Stimulated activated CD4-positive, alpha-beta T cell treated with anti-CD3 and anti-CD28 coated beads, Interleukin-12 subunit alpha, Interleukin-12 subunit beta, amount 100 ng/mL, for 24 hours (primary cell): Measurements from ENCODE around the gene ADA.
A peak's percentile ranks its signal among the peaks of the same experiment; 100 is the strongest.
"Not testable (repeated sequence)": the region's sequence is repeated elsewhere in the genome, so short reads cannot be mapped to it uniquely, and the experiment has no call there.

Experiments
- DNase-seq, 2 experiments: peaks; one replicate each; pipeline ENCODE4 v3.0.0-alpha.2; 2020; ENCODE audit warnings: low read depth in 2 of 2

The ADA gene

DNA sequence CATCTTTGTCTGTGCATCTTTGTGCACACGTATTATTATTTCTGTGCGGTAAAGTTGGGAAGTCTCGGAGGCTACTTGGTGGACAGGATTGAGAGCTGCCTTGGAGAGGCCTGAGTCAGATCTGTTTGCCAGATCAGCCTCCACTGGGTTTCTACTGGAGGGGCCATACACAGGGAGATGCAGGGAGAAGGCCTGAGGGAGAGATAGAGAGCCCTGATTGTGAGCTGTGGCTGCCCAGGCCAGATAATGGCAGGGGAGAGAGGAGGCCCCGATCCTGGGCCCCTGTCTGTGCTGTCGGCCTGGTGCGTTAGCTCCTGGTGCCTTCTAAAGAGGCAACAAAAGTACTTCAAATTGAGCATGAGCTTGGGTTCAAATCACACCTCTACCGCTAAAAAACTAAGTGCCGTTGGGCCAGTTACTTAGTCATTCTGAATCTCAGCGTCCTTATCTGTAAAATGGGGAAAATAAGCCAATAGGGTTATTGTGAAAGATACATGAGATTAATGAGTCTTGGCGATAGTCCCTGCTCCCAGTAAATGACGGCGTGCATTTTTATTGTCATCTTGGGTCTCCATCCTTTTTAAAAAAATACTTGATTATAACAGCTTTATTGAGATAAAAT lies 27.6 kb upstream of the ADA start:
- DNase-seq, result no peak

GRCh38 chr20:44678242-44678641 lies 26.7 kb upstream of the ADA start:
- DNase-seq, result no peak

DNA sequence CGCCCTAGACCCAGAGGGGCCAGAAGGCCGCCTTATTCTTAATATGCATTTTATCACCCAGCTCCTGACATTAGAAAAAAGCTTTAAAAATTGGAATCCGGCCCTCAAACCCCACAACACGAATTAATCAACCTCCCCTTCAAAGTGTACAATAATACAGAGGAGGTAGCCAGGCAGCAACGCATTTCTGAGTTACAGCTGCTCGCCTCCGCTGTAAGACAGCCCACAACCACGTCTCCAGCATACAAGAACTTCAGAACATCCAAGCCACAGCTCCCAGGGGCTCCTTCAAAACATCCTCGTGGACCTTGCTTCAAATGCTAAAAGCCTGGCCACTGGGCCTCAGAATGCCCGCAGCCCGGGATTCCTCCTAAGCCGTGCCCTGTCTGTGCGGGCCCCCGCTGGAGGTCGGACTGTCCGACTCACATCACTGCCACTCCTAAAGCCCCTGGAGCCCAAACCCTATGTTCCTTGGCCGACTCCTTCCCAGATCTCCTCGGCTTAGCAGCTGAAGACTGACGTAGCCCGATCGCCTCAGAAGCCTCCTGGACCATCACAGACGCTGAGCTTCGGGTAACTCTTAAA lies 20.9 kb upstream of the ADA start:
- DNase-seq, result not testable (repeated sequence)

DNA sequence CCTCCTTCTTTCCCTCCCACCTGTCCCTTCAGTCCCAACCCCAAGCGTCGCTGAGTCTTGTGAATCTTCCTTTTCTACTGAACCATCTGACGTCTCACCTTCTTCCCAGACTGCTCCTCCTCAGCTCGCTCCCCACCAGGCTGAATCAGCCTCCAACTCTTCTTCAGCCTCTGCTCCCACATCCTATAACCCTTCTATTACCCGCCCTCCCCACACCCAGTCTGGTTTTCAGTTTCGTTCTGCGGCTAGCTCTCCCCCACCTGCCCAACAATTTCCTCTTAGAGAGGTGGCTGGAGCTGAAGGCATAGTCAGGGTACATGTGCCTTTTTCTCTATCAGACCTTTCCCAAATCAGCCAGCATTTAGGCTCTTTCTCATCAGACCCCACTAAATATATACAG lies 20.0 kb upstream of the ADA start:
- DNase-seq, result peak in 1 of 2 experiments; percentile 64

- not testable (repeated sequence) for DNase-seq
These were observed 19.4 kb upstream of the ADA start for GRCh38 chr20:44670851-44671250.

DNA sequence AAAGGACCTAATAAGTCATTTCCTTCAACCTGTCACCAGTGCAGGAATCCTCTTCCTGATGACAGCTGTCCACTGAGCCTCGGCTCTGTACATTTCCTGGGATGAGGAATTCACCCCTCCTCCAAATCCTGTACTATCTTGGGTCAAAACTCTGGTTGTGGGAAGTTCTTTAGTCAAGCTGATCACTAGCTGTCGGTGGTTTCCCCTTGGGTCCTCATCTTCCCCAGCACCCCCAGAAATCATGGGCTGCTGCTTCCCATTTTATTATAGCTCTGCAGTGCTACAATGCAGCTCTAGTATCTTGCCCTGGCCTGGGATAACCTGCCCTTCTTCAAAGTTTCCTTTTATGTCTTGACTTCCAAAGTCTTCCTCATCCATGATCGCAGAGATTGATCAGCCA lies 14.6 kb upstream of the ADA start:
- DNase-seq, result no peak

DNA sequence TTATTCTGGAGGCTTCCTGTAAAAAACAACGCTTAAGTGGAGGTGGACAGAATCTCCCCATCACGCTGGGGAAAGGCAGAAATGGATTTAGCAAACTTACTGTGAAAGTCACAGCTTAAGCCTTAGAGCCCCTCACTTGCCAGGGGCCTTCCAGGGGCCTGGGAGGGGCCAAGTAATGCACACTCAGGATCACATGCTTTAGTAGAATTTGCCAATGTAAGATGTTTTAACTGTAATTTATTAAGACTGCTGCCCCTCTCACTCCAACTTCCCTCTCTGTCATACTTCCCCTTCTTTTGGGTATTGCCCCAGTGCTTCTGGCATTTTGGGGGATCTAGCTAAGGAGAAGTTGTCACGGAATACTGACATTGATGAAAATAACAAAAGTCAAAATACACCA lies 12.6 kb upstream of the ADA start:
- no peak for DNase-seq

DNA sequence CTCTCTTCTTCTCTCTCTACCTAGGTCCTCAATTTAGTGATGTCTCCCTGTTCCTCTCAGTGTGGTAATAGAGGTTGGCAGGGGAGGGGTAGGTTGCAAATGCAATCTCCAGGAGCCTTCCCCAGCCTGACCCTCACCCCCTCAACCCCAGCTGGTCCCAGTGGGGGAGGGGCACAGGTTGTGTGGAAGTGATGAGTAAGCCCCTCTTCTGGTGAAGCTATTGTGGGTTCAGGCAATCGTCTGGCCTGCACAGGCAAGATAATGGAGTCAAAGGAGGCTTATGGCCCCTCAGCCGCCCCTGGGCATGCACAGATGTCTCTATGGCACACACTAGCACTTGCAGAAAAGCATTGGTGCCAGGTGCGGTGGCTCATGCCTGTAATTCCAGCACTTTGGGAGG lies 10.8 kb upstream of the ADA start:
- no peak for DNase-seq

- no peak for DNase-seq
These were observed 9.1 kb upstream of the ADA start for GRCh38 chr20:44660581-44660980.

DNA sequence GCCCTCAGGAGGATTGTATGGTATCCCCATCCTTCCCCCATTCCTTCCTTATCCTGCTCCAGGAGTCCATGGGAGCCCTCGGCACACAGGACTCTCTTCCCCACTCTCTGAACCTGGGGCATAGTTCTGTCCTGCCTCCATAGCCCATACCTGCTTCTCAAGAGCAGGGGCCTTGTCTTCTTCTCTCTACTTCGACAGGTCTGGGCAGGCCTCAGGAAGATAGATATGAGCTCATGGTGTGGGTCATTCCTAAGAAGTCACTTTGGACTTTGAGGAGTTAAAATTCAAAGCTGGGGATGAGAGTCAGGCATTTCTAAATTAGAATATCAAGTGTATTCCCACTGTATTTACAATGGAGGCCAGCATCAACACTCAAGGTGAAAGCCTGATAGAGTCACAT lies 8.4 kb upstream of the ADA start:
- DNase-seq, result no peak

DNA sequence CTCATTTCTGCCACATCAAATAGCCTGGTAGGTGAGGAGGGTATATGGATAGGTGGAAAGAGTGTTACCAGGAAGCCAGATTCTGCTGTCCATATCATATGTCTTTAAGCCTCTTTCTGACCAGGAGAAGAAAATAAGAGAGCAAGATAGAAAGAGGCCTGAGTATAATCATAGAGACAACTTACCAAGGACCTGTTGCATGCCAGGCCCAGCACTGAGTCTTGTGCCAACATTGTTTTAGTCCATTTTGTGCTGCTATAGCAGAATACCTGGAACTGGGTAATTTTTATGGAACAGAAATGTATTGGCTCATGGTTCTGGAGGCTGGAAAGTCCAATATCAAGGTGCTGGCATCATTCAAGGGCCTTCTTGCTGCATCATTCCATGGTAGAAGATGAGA lies 7.3 kb upstream of the ADA start:
- no peak for DNase-seq

DNA sequence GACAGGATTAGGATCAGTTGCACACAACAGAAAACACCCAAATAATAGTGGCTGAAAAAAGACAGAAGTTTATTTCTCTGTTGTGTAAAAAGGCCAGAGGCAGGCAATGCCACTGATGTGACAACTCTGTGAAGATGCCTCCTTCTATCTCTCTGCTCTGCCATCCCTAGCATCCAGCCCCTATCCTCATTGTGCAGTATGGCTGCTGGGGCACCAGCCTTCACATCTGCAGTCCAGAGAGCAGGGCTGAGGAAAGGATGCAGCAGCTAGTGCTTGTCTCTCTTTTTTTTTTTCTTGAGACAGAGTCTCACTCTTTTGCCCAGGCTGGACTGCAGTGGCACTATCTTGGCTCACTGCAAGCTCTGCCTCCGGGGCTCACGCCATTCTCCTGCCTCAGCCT lies 6.4 kb upstream of the ADA start:
- no peak for DNase-seq

DNA sequence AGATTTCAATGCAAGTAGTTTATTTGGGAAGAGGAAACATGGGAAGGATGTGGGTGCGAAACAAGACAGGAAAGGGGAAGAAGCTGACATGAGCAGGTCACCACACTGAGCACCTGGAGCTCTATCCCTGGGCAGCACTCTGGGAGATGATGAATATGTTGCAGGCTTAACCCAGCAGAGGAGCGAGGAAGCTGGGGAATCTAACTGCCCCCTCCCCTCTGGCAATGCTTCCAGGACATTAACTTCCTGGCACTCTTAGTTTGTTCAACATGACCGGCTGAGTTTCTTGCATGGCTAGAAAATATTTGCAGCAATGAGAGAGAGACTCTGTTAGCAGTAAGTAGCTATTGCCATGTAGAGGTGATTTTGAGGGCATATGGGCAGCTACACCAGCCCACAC lies 4.9 kb upstream of the ADA start:
- no peak for DNase-seq

DNA sequence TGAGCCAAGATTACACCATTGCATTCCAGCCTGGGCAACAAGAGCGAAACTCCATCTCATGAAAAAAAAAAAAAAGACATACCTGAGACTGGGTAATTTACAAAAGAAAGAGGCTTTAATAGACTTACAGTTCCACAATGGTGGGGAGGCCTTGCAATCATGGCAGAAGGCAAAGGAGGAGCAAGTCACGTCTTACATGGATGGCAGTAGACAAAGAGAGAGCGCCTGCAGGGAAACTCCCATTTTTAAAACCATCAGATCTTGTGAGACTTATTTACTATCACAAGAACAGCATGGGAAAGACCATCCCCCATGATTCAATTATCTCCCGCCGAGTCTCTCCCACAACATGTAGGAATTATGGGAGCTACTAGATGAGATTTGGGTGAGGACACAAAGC lies 2.7 kb upstream of the ADA start:
- not testable (repeated sequence) for DNase-seq

- DNase-seq, result no peak
These were observed 2.0 kb upstream of the ADA start for GRCh38 chr20:44653546-44653945.

DNA sequence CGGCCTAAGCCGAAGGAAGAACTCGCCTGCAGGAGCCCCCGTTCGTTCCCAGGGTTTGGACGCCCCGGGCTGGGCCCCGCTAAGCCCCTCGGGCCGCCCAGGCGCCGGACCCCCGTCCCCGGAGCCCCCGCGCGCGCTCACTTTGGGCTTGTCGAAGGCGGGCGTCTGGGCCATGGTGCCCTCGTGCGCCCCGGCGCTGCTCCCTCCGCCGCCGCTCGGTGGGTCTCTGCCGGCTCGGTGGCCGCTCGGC lies 140 bp downstream of the ADA start:
- no peak for DNase-seq

- DNase-seq, result peak in 1 of 2 experiments; percentile 41
These were observed 597 bp downstream of the ADA start for GRCh38 chr20:44650771-44651433.

- DNase-seq, result no peak
These were observed 1.5 kb downstream of the ADA start for GRCh38 chr20:44649976-44650375.

DNA sequence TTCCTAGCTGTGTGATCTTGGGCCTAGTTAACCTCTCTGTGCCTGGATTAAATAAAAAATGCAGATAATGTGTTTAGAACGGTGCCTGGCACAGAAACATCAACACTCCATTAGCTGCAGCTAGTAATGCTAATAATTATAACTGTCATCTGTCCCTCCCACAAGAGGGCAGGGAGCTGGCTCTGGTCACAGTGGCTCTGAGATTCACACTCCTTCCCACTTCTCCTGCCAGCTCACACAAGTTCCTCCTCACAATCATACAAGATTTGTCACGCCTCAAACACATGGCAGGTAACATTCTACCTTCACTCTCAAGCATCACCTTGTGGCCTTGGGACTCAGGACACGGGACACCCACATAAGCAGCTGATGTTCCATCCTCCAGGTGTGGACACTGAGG lies 2.4 kb downstream of the ADA start:
- DNase-seq, result no peak

GRCh38 chr20:44648579-44648978 lies 2.9 kb downstream of the ADA start:
- no peak for DNase-seq

DNA sequence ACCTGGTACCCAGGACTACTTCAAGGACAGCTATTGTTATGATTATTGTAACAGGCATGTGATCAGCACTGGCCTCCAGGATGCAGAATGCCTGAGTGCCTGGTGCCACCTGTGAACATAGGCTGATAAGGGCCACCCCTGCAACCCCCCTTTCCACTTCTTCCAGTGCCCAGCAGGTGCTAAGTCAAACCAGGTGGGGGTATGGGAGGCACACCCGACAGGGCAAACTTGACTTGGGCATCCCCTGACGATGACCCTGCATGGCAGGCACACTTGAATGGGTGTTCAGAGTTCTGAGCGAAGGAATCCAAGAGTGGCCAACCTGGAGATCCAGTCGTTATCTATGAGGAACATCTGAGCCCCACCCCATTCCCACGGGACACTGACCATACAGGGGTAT lies 3.4 kb downstream of the ADA start:
- no peak for DNase-seq

DNA sequence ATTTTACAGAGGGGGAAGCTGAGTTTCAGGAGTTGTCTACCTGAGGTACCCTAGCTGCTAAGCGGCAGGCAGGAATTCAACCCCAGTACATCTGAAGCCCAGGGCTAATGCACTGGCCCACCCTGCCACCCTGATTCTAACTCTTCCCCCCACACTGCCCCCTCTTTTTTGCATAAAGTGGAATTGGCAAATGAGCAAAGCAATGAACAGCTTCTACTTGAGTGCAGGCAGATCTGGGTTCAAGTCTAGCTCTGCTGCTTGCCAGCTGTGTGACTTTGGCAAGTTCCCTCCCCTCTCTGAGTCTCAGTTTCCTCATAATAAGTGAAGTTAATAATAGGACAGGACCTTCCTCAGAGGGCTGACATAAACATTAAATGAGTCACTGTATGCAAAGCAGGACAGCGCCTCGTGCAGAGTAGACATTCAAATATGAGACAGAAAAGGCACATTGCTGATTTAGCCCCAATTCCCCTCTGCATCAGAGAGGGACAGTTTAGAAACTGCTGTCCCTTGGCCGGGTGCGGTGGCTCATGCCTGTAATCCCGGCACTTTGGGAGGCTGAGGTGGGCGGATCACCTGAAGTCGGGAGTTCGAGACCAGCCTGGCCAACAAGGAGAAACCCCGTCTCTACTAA lies 4.7 kb downstream of the ADA start:
- no peak for DNase-seq

GRCh38 chr20:44646023-44646640 lies 5.4 kb downstream of the ADA start:
- peak in 1 of 2 experiments; percentile 16 for DNase-seq
